AG08396 (cell line): ENCODE data around the gene TANGO2.
A peak's percentile ranks its signal among the peaks of the same experiment; 100 is the strongest.

Experiments
- DNase-seq: peaks from one replicate; pipeline ENCODE4 v3.0.0; 2012; ENCODE audit warnings: low spot score, mixed read lengths

Gene TANGO2

DNA sequence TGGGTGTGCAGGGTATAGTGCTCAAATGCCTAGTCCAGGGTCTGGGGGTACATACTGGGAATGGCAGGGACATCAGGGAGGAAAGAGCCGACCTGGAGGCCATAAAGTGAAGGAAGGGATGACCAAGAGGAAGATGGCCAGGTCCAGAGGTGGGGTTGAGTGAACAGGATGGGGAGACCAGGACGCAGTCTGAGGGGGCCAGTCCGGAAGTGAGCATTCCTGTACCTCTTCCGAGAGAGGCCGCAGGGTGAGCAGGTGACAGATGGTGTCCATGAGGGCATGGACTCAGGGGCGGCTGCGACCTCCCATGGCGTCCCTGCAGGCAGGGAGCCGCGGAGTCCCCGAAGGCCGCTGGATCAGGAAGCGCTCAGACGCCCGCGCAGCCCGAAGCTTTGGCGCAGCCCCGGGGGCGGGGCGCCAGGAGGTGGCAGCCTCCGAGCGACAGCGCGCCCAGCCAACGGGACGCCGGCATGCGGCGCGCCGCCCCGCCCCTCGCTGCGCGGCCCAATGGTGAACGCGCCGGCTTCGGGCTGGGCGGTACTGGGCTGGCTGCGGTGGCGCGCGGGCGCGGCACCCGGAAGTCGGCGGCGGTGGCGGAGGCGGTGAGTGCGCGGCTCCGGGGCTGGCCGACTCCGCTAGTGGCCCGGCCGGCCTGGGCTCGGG, at the start of gene TANGO2:
Gene TANGO2, plus strand, starts transcription at position 578 of the 663 bp plus-strand sequence. CDS start 15,689 bp downstream, outside the sequence.
- DNase-seq, result peak; percentile 100

DNA sequence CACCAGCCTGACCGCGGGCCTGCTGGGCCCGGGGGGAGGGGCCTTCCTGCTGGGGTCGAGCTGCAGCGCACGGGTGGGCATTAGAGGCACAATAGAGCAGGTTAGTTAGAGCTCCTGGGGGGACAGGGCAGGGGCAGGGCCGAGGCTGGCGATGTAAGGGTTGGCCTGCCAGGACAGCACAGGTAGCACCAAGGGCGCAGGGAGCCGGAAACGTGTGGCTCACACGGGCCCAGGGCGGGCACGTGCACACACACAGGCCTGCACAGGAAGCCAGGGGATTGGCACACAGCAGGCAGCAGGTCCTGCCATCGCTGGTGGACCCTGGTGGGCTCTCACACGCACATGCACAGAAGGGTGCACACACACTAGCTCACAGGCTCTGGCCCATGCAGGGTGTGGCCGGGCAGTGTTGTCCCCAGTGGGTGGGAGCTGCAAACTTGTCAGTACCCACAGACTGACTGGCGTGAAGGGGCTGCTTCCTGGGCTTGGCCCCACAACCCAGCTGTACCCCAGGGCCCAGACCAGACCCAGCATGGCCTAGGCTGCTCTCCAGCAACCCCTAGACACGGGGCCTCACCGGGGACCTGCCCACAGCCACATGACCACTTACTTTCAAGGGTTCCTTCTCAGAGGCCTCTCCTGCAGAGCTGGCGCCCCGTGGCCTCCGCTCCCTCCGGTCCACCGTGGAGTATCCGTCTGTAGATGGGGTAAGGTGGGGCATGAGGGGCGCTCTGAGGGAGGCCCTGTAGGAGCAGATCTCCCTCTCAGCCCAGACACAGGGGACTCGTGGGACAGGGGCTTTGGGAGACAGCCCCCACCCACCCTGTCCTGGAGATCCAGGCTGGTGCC, 49.4 kb upstream of the TANGO2 start:
- no peak for DNase-seq

DNA sequence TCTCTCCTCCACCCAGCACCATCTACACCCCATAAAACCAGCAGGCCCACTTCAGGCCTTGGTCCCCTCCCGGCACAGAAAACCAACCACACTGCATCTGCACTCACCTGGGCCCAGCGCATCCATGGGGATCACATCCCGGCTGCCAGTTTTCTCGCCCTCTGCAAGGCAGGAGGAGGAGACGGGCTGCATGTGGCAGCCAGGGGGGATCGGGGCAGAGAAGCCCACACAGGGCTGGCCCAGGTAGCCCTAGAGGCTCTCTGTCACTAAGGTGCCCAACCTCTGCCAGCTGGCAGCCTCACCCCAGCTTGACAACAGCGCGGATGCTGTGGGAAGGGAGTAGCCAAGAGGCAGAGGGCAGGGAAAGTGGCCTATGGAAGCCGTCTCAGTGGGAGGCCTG, 48.7 kb upstream of the TANGO2 start:
- DNase-seq, result no peak

- no peak for DNase-seq
Measured at GRCh38 chr22:19972652-19973550, 48.0 kb upstream of the TANGO2 start.

DNA sequence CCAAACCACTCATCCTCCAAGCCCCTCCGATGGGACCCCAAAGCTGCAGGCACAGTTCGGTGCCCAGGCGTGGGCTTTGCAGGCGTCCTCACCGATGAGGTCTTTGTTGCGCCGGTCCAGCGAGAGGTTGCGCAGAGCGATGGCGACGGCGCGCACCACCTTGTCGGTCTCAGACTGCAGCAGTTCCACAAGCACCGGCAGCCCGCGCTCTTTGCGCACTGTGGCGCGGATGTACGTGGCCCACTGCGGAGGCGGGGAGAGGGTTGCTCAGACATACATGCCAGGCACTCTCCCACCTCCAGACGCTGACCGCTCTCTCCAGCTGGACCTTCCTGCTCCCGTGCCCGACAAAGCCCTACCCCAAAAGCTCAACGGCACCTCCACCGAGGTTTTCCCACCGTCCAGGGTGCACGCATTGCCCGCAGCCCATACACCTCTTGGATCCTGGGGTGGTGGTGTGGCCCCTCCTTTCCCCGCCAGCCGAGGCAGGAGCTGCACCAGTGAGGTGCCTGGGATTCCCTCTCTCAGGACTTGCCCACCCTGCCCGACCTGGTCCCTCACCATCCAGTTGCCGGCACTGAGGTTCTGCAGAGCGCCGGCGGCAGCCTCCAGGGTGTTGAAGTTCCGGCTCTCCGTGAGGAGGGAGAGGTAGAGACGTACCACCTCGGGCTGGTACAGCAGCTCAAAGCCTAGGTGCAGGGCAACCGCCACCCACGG, 47.2 kb upstream of the TANGO2 start:
- DNase-seq, result no peak

GRCh38 chr22:19974268-19974861, 46.5 kb upstream of the TANGO2 start:
- peak; percentile 80 for DNase-seq

DNA sequence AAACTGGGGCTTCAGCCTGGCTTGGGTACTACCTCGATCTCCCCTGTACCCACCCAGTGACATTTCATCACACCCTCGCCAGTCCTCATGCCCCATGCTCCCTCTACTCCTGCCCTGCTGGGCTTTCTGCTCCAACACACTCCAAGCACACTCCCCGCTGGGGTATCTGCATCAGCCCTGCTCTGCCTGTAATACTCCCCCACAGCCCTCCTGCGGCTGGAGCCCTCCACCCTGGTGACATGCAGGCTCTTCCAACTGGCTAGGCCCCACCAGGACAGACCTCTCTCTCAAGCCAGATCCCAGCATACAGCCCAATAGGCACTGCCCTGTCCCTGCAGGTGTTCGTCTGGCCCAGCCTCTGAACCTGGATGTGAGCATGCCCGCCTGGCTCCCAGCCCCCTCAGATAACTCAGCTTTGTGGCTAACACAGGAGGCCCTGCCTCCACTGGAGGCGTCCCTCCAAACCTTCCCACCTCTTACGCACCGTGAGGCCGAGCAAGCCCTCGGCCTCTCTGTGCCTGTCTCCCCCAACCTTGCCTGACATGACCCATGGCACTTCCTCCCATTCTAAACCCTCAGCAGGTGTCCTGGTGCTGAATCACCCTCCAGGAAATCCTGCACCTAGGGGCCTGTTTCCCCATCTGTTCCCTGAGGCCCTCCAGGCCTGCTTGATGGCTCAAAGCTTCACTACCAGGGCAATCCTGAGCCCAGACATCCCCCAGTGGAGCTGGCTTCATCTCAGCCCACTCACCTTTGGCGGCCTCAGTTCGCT, 45.8 kb upstream of the TANGO2 start:
- DNase-seq, result no peak

- DNase-seq, result no peak
Measured at GRCh38 chr22:19975707-19976035, 45.2 kb upstream of the TANGO2 start.

- DNase-seq, result no peak
Measured at GRCh38 chr22:19976671-19977070, 44.2 kb upstream of the TANGO2 start.

DNA sequence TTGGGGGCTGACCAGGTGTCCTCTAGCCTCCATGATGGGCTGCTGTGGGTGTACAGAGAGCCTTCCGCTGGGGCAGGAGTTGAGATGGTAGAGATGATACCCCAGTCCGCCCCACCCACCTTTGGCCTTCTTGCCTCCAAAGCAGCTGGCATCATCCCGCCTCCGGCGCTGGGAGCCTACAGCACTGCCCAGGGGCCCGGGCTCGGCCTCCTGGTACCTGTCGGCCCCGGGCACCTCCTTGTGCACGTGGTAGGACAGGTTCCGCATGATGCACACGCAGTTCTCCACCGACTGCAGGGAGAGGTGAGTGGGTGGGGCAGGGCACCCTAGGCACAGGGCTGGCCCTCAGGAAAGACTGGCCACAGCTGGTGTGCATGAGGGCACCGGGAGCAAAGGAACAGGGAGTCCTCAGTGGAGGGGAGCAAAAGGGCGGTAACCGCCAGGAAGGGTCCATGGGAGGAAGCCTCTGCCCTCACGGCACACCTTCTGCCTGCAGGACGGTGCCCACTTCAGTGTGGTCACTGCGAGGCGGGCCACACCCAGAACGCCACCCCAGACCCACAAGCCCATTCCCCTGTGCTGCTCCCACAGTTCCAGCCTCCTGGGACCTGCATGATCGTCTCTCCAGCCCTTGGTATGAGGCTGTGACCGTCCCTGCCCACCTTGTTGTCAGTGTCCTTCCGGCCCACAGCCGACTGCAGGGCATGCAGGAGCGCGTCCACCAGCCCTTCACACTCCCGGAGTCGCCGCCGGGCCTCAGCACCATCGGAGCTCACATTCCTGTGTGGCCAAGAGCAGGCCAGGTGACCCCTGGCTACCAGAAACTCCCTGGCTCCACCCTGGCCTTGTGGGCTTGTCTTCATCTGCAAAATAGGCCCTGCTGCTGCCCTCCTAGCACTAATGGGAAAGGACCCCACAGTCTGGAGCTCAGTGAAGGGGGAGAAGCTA, 43.3 kb upstream of the TANGO2 start:
- no peak for DNase-seq

DNA sequence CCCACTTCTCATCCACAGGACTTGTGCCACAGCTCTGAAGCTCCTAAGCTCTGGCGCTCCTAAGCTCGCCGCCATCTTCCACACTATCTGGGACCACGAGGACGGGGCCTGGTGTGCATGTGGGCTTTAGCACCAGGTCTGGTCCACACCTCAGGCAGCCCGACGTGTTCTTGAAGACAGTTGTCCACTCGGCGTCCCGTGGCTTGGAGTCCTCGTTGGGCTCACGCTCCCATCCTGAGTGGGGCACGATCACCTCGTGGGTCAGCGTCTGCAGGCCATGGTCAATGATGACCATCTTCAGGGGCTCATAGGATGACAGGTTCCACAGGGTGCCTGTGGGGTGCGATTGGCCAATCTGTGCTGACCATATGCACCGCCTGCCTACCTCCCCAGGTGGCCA, 42.2 kb upstream of the TANGO2 start:
- no peak for DNase-seq

GRCh38 chr22:19979712-19980493, 41.0 kb upstream of the TANGO2 start:
- DNase-seq, result no peak

DNA sequence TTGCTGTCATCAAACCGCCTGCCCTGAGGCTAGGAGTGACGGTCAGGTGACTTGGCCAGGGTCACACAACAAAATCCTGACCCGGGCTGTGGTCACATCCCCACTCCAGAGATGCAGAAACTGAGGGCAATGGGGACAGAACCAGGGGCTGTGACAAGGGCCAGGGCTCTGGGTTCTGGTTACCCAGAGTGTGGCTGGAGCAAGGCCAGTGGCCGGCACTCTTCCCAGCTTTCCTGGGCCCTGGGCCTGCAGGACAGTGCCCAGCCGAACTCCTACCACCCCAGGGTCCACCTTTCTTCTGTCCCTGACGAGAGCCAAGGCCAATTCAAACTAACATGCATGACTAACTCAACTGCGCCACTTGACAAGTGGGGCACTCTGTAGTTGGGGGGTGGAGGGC, 40.1 kb upstream of the TANGO2 start:
- no peak for DNase-seq

GRCh38 chr22:19981171-19981960, 39.5 kb upstream of the TANGO2 start:
- DNase-seq, result no peak

DNA sequence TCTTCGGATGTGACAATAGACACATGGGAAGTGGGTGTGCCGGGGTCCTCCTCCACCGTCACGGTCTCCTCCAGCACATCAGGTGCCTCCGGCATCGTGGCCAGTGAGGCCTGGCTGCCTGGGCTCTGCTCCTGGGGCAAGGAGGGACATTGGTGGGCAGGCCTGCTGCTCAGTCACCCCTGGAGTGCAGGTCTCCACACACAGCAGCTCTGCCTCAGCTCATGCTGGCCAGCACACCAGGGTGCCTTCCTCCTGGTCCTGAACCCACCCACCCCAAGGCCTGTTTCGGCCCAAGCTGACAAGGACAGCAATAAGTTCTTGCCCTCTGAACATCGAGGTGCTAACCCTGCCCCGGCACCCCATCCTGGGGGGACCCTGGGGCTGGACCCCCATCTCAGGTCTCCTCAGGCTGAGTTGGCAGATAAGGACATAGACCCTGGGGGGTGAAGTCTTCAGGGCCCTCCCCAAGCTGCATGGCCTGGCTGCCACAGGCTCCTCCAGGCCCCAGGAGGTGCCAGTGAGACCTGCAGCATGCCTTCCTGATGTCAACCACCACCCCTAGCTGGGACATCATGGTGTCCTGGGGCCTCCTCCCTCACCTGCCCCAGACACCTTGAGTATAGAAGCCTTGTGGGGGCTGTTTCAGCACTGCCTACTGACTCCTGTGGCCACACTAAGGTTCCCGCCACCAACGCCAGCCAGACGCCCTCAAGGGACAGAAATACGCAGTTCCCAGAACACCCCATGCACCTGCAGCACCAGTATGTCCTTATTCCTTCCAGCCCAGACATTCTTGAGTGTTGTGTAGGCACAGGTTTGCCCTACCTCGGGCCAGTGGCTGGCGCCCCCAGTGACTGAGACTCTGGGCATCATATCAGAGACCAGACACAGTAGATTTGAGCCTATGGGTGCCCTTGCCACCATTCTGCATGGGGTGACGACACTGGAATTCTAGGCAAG, 38.7 kb upstream of the TANGO2 start:
- no peak for DNase-seq

GRCh38 chr22:19982991-19983578, 37.8 kb upstream of the TANGO2 start:
- no peak for DNase-seq
